Activated CD8-positive, alpha-beta T cell treated with anti-CD3 and anti-CD28 coated beads for 36 hours (primary cell): ENCODE results near the gene COL5A2. TPM values are rescaled to one million over a fixed set of nuclear protein-coding genes. Genes with fewer than 3 reads are reported as not detected.

Experiments used
- ATAC-seq: fragments of 200-7000 bp; cut with Tn5 transposase; one replicate; pipeline ENCODE4 v1.10.0; 2021; ENCODE audit warnings: mild to moderate bottlenecking, moderate library complexity
- CTCF ChIA-PET: fragments of 350-600 bp; sonication (Branson Sonifier 250); formaldehyde crosslinking; loops from one replicate; lab custom pipeline; 2021; ENCODE audit warnings: antibody characterized with exemption; lab: Charles Lee
- POLR2A ChIA-PET: fragments of 350-600 bp; sonication (Branson Sonifier 250); formaldehyde crosslinking; loops from one replicate; lab custom pipeline; 2021; ENCODE audit warnings: antibody characterized with exemption; lab: Charles Lee
- DNase-seq: peaks from one replicate; pipeline ENCODE4 v3.0.0-alpha.2; 2020
- H3K27ac Mint-ChIP-seq: one replicate; pipeline ENCODE4 v1.8.0; 2021; ENCODE audit warnings: mild to moderate bottlenecking, mixed read lengths
- H3K27me3 Mint-ChIP-seq: one replicate; pipeline ENCODE4 v1.8.0; 2021; ENCODE audit warnings: mixed read lengths
- H3K36me3 Mint-ChIP-seq: one replicate; pipeline ENCODE4 v1.8.0; 2021; ENCODE audit warnings: low read depth, mixed read lengths
- H3K4me1 Mint-ChIP-seq: one replicate; pipeline ENCODE4 v1.8.0; 2021; ENCODE audit warnings: low read depth, mixed read lengths
- H3K4me3 Mint-ChIP-seq: one replicate; pipeline ENCODE4 v1.8.0; 2021; ENCODE audit warnings: mild to moderate bottlenecking, moderate library complexity, mixed read lengths
- H3K9me3 Mint-ChIP-seq: one replicate; pipeline ENCODE4 v1.8.0; 2021; ENCODE audit warnings: mixed read lengths
- intact Hi-C: fragments of 100-400 bp; cut with micrococcal nuclease; formaldehyde crosslinking; loops from one replicate; pipeline ENCODE4 v1.10.0; 2022
- total RNA-seq, 2 experiments: library from RNA; stranded (reverse); gene quantifications; one replicate each; pipeline ENCODE4 v1.2.3, GENCODE V29; 2021
- TF ChIP-seq, protein P1 (sequence below): fragments of 200-600 bp; IDR thresholded peaks from one replicate; pipeline ENCODE4 v1.8.0; 2022; ENCODE audit warnings: antibody characterized with exemption, mild to moderate bottlenecking

The COL5A2 gene
- total RNA-seq, 2 experiments from 2014 or later = 2.3 to 3.3 TPM

GRCh38 chr2:189086710-189087109 lies 92.9 kb downstream of the COL5A2 start:
- H3K4me1 Mint-ChIP-seq = peaks cover 3% of the 10 kb centered on the region
- H3K27me3 Mint-ChIP-seq = no peaks in the 10 kb centered on the region
- intact Hi-C loops = no loop called here
- TF ChIP-seq, protein P1, sequence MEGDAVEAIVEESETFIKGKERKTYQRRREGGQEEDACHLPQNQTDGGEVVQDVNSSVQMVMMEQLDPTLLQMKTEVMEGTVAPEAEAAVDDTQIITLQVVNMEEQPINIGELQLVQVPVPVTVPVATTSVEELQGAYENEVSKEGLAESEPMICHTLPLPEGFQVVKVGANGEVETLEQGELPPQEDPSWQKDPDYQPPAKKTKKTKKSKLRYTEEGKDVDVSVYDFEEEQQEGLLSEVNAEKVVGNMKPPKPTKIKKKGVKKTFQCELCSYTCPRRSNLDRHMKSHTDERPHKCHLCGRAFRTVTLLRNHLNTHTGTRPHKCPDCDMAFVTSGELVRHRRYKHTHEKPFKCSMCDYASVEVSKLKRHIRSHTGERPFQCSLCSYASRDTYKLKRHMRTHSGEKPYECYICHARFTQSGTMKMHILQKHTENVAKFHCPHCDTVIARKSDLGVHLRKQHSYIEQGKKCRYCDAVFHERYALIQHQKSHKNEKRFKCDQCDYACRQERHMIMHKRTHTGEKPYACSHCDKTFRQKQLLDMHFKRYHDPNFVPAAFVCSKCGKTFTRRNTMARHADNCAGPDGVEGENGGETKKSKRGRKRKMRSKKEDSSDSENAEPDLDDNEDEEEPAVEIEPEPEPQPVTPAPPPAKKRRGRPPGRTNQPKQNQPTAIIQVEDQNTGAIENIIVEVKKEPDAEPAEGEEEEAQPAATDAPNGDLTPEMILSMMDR = no peak
- POLR2A ChIA-PET = no interaction called here
- DNase-seq = no peak
- CTCF ChIA-PET = interaction anchor here (4.3 kb wide), 1 partner anchor 8 kb away, joined by 17 read pairs; no protein-coding TSS in a partner anchor
- no peak for ATAC-seq
- H3K27ac Mint-ChIP-seq = no peak overlapping the region
- no peak overlapping the region for H3K4me3 Mint-ChIP-seq
- H3K36me3 Mint-ChIP-seq = no peaks in the 10 kb centered on the region
- no peaks in the 10 kb centered on the region for H3K9me3 Mint-ChIP-seq

DNA sequence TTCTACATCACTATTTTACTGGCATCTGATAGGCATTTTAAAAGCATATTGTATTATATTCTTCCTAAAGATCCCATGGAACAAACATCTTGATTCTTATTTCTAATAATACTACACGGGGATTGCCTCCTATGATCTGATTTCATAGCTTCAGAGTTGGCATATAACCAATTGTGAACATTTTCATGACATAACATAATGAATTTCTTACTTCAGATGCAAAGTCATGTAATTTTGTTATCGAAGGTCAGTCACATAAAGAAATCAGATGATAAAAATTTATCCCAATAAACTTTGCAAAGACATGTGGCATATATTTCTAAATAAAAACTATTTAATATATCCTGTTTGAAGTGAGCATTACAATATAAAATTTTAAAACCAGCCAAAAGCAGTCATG lies 93.3 kb downstream of the COL5A2 start:
- no peaks in the 10 kb centered on the region for H3K36me3 Mint-ChIP-seq

GRCh38 chr2:189083606-189084005 lies 96.0 kb downstream of the COL5A2 start:
- intact Hi-C loops = no loop called here
- DNase-seq (no peak), ATAC-seq (no peak)
- Mint-ChIP-seq H3K36me3 (no peaks in the 10 kb centered on the region), H3K4me3 (no peak overlapping the region), H3K9me3 (no peaks in the 10 kb centered on the region), H3K27ac (no peak overlapping the region), H3K4me1 (no peaks in the 10 kb centered on the region), H3K27me3 (no peaks in the 10 kb centered on the region)
- TF ChIP-seq, protein P1 = no peak
- CTCF ChIA-PET = interaction anchor here (0.9 to 4.3 kb wide), 2 partner anchors 11 to 59 kb away, joined by 3 to 17 read pairs; no protein-coding TSS in a partner anchor
- POLR2A ChIA-PET = no interaction called here

More for the DNA sequence above, 93.3 kb downstream of the COL5A2 start:
- Mint-ChIP-seq H3K27ac (no peak overlapping the region), H3K9me3 (no peaks in the 10 kb centered on the region), H3K27me3 (no peaks in the 10 kb centered on the region), H3K4me3 (no peak overlapping the region), H3K4me1 (peaks cover 3% of the 10 kb centered on the region)
- DNase-seq (no peak), ATAC-seq (no peak)
- ChIA-PET POLR2A (no interaction called here), CTCF (interaction anchor here (1.4 to 4.3 kb wide), 2 partner anchors 8 to 57 kb away, joined by 3 to 17 read pairs; no protein-coding TSS in a partner anchor)
- intact Hi-C loops = no loop called here
- TF ChIP-seq, protein P1 = no peak

DNA sequence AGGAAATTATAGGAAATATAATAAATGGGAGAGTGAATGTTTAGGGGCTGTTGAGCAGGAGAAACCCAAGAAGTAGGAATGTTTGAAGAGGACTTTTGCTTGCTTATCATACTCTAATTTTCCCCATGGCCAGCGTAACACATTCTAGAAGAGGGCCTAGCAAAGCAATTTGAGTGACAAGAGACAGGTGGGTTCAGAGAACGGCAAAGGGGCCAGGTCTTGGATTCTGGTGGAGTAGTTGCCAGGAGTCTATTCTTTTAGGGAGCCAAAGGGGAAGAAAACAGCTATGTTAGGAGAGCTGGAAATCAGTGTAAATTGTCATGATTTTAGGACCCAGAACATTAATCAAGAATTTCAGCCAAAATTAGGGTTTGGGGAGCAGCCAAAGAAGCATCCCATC lies 96.5 kb downstream of the COL5A2 start:
- no peaks in the 10 kb centered on the region for H3K9me3 Mint-ChIP-seq
- no peak for DNase-seq
- no peak for ATAC-seq
- TF ChIP-seq, protein P1 = no peak
- no peak overlapping the region for H3K4me3 Mint-ChIP-seq
- no peaks in the 10 kb centered on the region for H3K4me1 Mint-ChIP-seq
- no peak overlapping the region for H3K27ac Mint-ChIP-seq
- intact Hi-C loops = no loop called here
- CTCF ChIA-PET = interaction anchor here (0.9 to 4.3 kb wide), 2 partner anchors 11 to 59 kb away, joined by 3 to 17 read pairs; no protein-coding TSS in a partner anchor
- no peaks in the 10 kb centered on the region for H3K27me3 Mint-ChIP-seq
- POLR2A ChIA-PET = no interaction called here
- H3K36me3 Mint-ChIP-seq = no peaks in the 10 kb centered on the region

GRCh38 chr2:189082376-189082975 lies 97.1 kb downstream of the COL5A2 start:
- DNase-seq (no peak), ATAC-seq (no peak)
- H3K4me3 Mint-ChIP-seq = no peak overlapping the region
- TF ChIP-seq, protein P1 = no peak
- no peaks in the 10 kb centered on the region for H3K9me3 Mint-ChIP-seq
- no peaks in the 10 kb centered on the region for H3K27me3 Mint-ChIP-seq
- POLR2A ChIA-PET = no interaction called here
- CTCF ChIA-PET = interaction anchor here (0.8 kb wide), 1 partner anchor 321 kb away, joined by 3 read pairs; no protein-coding TSS in a partner anchor
- H3K4me1 Mint-ChIP-seq = no peaks in the 10 kb centered on the region
- no peaks in the 10 kb centered on the region for H3K36me3 Mint-ChIP-seq
- intact Hi-C loops = no loop called here
- no peak overlapping the region for H3K27ac Mint-ChIP-seq
